Hematopoietic multipotent progenitor cell (in vitro differentiated cells): ENCODE measurements around the gene HSBP1L1. TPM values are rescaled to one million over a fixed set of nuclear protein-coding genes. Genes with fewer than 3 reads are reported as not detected.

Experiments
- DNase-seq, 3 donors: peaks; one replicate each; pipeline ENCODE4 v3.0.0-alpha.2; 2011 to 2015; ENCODE audit warnings: low read depth in 2 of 3, low spot score in 2 of 3
- total RNA-seq: library from RNA; depleted of rRNA; stranded (reverse); fragments of >200 nt; gene quantifications from one replicate; pipeline ENCODE4 v1.2.3, GENCODE V29; 2012

HSBP1L1 gene
- total RNA-seq: 6.2 TPM

DNA sequence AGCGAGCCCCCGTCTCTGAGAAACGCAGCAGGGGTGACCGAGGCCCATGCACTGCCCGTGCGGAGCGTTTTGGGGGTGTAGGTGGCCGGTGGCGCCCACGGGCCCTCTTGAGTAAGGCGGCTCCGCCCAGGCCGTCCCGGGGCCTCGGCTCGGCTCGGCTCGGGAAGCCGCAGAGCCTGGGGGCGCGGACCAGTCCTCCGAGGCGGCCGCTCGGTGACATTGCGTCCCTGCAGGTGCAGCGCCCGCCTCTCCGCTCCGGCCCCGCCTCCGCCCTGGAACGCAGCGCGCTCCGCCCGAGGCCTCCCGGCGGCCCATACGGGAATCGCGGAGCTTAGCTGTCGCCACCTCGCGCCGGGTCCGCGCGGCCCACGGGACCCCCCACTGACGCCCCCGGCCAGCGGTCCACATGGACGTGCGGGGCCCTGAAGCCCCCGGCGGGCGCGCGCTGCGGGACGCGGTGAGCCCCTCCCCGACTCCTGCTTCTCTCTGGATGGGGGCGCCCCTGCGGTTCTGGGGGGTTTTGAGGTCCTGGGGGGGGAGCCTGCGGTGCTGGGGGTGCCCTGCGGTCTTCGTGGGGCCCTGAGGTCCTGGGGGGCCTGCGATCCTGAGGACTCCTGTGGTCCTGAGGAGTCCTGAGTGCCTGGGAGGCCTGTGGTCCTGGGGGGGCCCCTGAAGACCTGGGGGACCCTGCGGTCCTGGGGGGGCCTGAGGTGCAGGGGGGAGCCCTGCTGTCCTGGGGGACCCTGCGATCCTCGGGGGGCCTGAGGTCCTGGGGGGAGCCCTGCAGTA is at the start of gene HSBP1L1:
HSBP1L1 (plus strand) TSS at position 314 of the 789 bp plus-strand sequence; CDS start at position 407, 93 bp downstream.
- DNase-seq: peak; percentile 37 to 83 (median 78)

DNA sequence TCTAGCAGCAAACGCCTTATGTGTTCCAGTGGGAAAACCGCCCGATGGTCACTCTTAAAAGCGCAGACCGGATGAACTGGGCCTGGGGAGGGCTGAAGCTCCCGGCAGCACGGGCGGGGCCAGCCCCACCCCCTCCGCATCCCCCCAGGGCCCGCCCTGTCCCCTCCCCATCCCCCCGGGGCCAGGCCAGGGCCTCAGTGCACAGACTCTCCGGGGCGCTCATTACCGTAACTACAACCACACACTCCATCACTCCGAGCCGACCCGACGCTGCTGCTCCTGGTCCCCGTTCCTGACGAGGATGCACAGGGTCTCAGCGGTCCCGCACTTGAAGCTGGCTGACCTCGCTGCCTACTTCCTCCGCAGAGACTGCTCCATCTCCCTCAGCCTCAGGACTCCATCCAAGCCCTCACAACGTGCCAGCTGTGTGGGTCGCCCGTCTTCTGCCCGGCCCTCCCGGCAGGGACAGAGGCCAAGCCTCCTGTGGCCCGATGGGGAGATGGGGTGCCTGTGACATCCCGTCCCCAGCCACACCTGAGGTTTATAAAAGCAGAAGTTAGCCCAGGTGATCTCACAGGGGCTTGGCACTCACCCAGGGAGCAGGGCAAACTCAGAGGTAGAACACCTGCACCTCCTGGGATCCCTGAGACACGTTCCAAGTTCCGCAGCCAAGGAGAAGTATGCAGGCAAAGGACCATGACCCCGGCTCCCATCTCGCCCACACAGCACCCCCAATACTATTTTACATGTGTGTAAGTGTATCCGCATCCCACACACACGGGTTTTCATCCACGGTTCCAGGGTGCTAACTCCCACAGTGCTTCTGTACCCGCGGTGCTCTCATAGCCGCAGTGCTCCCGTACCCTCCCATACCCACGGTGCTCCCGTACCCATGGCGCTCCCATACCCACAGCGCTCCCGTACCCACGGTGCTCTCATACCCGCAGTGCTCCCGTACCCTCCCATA is 49.0 kb upstream of the HSBP1L1 start:
- no peak for DNase-seq

DNA sequence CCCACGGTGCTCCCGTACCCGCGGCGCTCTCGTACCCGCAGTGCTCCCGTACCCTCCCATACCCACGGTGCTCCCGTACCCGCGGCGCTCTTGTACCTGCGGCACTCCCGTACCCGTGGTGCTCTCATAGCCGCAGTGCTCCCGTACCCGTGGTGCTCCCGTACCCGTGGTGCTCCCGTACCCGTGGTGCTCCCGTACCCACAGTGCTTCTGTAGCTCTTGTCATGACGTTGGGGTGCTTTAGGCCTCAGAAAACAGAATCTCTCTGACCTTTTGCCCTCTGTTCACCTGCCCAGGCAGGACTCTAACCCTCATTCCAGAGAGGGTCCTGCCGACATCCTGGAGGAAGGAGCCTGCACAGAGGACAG is 48.3 kb upstream of the HSBP1L1 start:
- DNase-seq: no peak

DNA sequence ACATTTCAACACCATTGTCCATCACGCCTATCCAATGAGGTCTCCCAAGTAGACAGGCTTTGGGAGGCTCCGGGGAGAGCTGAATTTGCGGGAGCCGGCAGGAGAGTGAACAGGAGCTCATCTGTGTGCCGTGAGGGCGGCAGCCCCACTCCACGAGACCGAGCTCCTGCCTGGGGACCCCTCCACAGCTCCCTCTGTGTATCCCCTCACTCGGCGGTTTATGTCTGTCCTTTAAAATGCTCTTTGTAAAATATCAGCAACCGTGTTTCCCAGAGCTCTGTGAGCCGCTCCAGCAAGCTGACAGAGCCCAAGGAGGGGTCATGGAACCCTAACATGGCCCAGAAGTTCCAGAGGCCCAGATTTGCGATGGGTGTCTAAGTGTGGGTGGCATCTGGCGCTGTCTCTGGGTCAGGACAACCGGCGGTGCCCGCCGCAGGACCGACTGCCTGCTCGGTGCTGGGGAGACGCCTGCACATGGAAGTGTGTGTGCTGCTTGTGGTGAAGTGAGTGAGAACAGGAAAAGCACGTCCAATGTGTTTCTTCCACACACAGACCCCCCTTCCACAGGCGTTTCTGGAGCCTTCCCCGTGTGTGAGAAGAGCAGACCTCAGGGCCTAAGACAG is 47.8 kb upstream of the HSBP1L1 start:
- DNase-seq: no peak

DNA sequence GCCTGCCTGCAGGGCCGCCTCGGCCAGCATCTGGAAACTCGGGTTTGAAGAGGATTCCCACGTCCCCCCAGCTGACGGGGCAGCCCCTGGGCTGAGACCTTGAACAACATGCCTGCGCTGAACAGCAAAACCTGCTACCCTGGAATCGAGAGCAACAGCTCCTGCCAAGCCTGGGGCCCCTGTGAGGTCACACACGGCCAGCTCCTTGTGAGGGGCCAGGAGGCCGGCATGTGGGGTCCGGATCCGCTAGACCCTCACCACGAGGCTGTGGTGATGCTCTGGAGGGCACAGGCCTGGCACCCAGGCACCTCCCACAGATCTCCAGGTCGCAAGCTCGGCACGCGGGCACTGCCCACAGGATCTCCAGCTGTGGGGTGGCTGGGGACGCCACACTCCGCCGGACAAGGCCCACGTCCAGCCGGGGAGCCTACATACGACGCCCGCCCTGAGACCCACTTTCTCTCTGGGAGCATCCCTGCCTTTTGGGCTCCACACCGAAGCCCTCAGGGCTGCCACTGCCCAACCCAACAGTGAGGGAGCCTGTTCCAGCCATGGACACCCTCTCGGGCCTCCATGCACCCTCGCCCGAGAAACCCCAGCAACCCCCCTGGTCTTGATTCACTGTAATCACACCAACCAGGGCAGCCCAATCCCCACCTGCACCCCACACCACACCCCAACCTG is 47.1 kb upstream of the HSBP1L1 start:
- no peak for DNase-seq

DNA sequence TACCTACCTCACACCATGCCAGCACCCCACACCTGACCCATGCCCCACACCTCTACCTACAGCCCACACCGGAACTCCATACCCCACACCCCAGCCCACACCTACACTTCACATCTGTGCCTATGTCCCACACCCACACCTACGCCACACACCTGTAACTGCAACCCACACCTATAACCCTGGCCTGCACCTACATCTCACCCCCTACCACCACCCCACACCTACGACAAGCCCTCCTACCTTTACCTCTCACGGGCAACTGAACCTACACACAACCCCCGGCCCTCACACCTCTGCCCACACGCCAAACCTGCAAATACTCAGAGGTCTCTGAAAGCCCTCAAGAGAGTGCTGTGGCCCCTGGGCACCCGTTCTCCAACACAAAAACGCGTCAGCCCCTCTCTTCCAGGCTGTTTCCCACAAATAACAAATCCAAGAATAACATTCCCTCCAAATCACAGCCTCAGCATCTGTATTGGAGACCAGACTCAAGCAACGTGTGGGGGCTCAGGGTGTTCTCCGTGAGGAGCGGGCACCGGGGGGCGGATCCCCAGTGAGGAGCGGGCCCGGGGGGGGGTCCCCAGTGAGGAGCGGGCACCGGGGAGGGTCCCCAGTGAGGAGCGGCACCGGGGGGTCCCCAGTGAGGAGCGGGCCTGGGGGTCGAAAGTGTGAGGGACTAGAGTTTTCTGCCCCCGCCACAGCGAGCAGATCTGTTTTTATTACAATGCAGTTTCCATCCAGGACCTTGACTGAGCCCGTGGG is 46.4 kb upstream of the HSBP1L1 start:
- no peak for DNase-seq

GRCh38 chr18:79918615-79919011 is 45.8 kb upstream of the HSBP1L1 start:
- DNase-seq: no peak

- DNase-seq: no peak
These were observed 45.4 kb upstream of the HSBP1L1 start for GRCh38 chr18:79919089-79919488.

GRCh38 chr18:79921984-79922965 is 42.2 kb upstream of the HSBP1L1 start:
- DNase-seq: no peak

DNA sequence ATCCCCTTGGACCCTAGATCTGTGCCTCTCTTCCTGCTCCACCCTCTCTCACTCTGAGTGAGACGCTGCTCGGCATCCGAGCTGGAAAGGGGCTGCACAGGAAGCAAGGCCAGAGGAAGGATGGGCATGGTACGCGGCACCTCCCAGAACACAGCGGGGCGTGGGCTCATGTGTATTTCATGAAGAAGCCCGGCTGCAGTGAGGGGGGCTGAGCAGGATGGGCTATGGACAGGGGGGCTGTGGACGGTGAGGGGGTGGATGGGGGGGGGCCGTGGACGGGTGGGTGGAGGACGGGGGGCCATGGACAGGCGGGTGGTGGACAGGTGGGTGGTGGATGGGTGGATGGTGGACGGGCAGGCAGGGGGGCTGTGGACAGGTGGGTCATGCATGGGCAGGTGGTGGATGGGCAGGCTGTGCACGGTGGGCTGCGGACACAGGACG is 41.5 kb upstream of the HSBP1L1 start:
- DNase-seq: no peak

- DNase-seq: no peak
These were observed 40.4 kb upstream of the HSBP1L1 start for GRCh38 chr18:79923896-79924585.

DNA sequence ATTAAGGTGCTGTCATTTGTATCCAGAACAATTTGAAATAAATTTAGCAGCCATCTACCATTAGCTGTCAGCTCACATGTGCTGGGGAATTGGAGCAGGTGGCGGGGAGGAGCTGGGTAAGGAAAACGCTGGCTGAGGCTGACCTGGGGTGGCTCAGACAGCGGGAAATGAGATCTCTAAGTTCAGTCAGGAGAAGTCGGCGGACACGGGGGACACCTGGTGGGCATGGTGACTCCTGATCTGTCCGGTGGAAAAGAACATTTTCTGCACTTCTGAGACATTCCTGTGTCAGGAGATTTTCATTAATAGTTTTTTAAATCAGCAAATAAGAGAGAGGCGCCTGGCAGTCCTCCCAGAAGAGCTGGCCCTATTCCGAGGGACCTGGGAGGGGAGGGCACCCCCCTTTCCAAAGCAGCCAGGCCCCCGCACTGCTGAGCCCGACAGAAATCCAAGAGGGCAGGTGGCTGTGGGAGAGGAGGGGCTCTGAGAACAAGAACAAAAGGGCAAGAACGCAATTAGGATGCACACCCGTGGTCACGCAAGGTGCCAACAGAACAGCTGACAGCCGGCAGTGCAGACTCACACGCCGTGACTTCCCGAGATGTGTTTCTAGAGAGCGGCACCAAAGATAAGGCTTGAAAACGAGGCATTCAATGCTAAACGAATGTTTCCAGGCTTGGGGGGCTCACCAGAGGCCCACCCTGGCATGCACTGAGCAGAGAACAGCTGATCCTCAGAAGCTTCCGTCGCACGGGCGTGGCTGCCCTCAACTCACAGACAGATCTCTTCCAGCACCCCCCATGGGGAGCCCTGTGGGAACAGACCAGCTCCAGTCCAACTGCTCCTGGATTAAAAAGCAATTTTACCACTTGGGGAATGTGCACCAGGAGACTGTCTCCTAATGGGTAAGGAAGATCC is 39.4 kb upstream of the HSBP1L1 start:
- no peak for DNase-seq

DNA sequence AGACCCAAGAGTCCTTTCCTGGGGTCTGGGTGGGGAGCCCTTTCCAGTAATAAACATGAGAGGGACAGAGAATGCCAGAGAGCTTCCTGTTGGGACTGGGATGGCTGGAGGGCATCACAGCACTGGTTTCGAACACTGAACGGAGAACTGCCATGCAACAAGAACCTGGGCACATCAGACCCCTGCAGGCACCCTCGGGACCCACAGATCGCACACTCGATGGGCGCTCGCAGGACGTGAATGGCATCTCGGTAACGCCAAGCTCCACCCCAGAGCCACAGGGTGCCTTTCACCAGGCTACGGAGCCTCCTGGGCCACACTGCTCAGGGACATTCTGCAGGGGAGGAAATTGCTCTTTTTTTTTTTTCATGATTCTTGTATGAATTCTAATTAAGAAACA is 38.1 kb upstream of the HSBP1L1 start:
- DNase-seq: no peak

DNA sequence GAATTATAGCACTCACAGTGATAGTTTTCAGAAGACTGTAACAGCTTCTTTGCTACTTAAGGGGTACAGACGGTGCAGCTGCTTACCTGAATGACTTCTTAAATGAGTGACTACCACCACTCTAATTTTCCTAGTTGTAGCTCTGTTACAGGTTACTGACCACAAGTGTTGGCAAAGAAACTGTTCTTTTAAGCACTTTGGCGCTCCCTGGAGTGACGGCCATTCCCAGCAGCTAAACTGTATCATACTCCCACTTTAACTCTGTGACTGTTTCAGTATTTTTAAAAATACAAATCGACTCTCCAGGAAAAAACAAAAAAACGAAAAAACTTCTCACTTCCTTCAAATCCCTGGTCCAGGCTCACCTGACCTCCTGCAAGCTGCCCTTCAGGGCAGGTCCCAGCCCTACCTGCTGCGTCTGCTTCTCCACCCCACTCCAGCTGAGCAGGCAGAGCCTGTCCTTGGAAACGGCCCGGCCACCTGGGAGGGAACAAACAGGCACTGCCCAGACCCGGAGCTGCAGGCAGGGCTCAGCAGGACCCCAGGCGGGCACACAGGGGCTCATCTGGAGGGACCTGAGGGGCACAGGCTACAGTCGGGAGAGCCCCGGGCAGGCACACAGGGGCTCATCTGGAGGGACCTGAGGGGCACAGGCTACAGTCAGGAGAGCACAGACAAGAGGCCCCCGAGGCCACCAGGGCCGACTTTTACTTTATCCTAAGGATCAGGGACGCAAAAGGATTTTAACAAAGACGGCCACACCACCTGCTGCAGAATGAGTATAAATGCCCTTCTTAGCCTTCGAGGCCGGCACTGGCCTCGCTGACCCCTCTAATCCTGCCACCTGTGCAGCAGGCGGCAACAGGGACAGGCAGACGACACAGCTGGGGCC is 37.5 kb upstream of the HSBP1L1 start:
- no peak for DNase-seq

- DNase-seq: no peak
These were observed 36.6 kb upstream of the HSBP1L1 start for GRCh38 chr18:79927607-79928562.
